GM23338 (cell line): ENCODE results near the gene NCAPD2. TPM values are rescaled to one million over a fixed set of nuclear protein-coding genes. Genes with fewer than 3 reads are reported as not detected.

Source experiments
- ATAC-seq: fragments of 200-7000 bp; cut with Tn5 transposase; 3 replicates; pipeline ENCODE4 v1.9.1; 2020
- DNase-seq: peaks from one replicate; pipeline ENCODE4 v3.0.0-alpha.2; 2015; ENCODE audit warnings: low spot score
- H2AFZ ChIP-seq: fragments of 200-600 bp; sonication (generic); 2 replicates; pipeline ENCODE4 v1.8.0; 2016; ENCODE audit warnings: antibody characterized with exemption, mild to moderate bottlenecking, moderate library complexity
- H3F3A ChIP-seq: fragments of 200-600 bp; sonication (generic); replicated peaks from 2 replicates; pipeline ENCODE4 v1.8.0; 2017; ENCODE audit warnings: antibody characterized with exemption, mixed run types, low read depth
- H3K27ac ChIP-seq: fragments of 200-600 bp; sonication (generic); 2 replicates; pipeline ENCODE4 v1.6.1; 2016; ENCODE audit warnings: low read depth
- H3K27me3 ChIP-seq: fragments of 200-600 bp; sonication (generic); 2 replicates; pipeline ENCODE4 v1.8.0; 2016; ENCODE audit warnings: mild to moderate bottlenecking, mixed run types, moderate library complexity; ENCODE audit not compliant: insufficient read depth
- H3K36me3 ChIP-seq: fragments of 200-600 bp; sonication (generic); 2 replicates; pipeline ENCODE4 v1.8.0; 2016; ENCODE audit warnings: mild to moderate bottlenecking; ENCODE audit not compliant: insufficient read depth
- H3K4me1 ChIP-seq: fragments of 200-600 bp; sonication (generic); 2 replicates; pipeline ENCODE4 v1.8.0; 2016; ENCODE audit warnings: mild to moderate bottlenecking, moderate library complexity; ENCODE audit not compliant: insufficient read depth
- H3K4me2 ChIP-seq: fragments of 200-600 bp; sonication (generic); 2 replicates; pipeline ENCODE4 v1.7.1; 2017; ENCODE audit warnings: mixed run types
- H3K4me3 ChIP-seq: fragments of 200-600 bp; sonication (generic); 2 replicates; pipeline ENCODE4 v1.6.1; 2016; ENCODE audit warnings: mixed run types
- H3K79me2 ChIP-seq: fragments of 200-600 bp; sonication (generic); replicated peaks from 2 replicates; pipeline ENCODE4 v1.8.0; 2017; ENCODE audit warnings: mild to moderate bottlenecking; ENCODE audit not compliant: insufficient read depth
- H3K9me2 ChIP-seq: fragments of 200-600 bp; sonication (generic); 2 replicates; pipeline ENCODE4 v1.8.0; 2017; ENCODE audit not compliant: insufficient read depth
- H4K20me1 ChIP-seq: fragments of 200-600 bp; sonication (generic); replicated peaks from 2 replicates; pipeline ENCODE4 v1.8.0; 2017; ENCODE audit warnings: mild to moderate bottlenecking; ENCODE audit not compliant: insufficient read depth
- H3K27ac Mint-ChIP-seq: 2 replicates; pipeline ENCODE4 v1.8.0; 2020; ENCODE audit warnings: inconsistent platforms, mild to moderate bottlenecking, moderate library complexity, mixed read lengths
- H3K27me3 Mint-ChIP-seq: 3 replicates; pipeline ENCODE4 v1.8.0; 2022; ENCODE audit warnings: low read depth, mild to moderate bottlenecking, moderate library complexity, mixed read lengths, inconsistent platforms; ENCODE audit not compliant: insufficient read depth, poor library complexity
- H3K36me3 Mint-ChIP-seq: 3 replicates; pipeline ENCODE4 v1.8.0; 2021; ENCODE audit warnings: low read depth, mild to moderate bottlenecking, inconsistent platforms, moderate library complexity, mixed read lengths
- H3K4me1 Mint-ChIP-seq: 3 replicates; pipeline ENCODE4 v1.8.0; 2020; ENCODE audit warnings: mild to moderate bottlenecking, inconsistent platforms, mixed read lengths
- H3K4me3 Mint-ChIP-seq: 3 replicates; pipeline ENCODE4 v1.8.0; 2021; ENCODE audit warnings: moderate library complexity, mild to moderate bottlenecking, inconsistent platforms, mixed read lengths
- H3K9me3 Mint-ChIP-seq: 3 replicates; pipeline ENCODE4 v1.8.0; 2020; ENCODE audit warnings: moderate library complexity, mild to moderate bottlenecking, inconsistent platforms, mixed read lengths
- CREB1 ChIP-seq: fragments of 250-450 bp; sonication (Bioruptor Pico); IDR thresholded peaks from 2 replicates; pipeline ENCODE4 v1.5.0; 2020; ENCODE audit warnings: low read depth, mild to moderate bottlenecking, moderate library complexity
- EZH2 ChIP-seq: fragments of 200-600 bp; sonication (generic); IDR thresholded peaks from one replicate; pipeline ENCODE4 v1.8.0; 2017; ENCODE audit warnings: antibody characterized with exemption, mild to moderate bottlenecking, low read depth; ENCODE audit not compliant: unreplicated experiment
- EZH2phosphoT487 ChIP-seq: fragments of 200-600 bp; sonication (generic); IDR thresholded peaks from one replicate; pipeline ENCODE4 v1.8.1; 2018; ENCODE audit warnings: antibody characterized with exemption; ENCODE audit not compliant: unreplicated experiment
- JUNB ChIP-seq: IDR thresholded peaks from one replicate; pipeline ENCODE4 v1.6.1; 2016; ENCODE audit warnings: antibody characterized with exemption; ENCODE audit not compliant: unreplicated experiment
- NANOG ChIP-seq: IDR thresholded peaks from 2 replicates; pipeline ENCODE4 v1.6.1; 2016; ENCODE audit warnings: antibody characterized with exemption, borderline replicate concordance
- POLR2AphosphoS5 ChIP-seq: IDR thresholded peaks from 2 replicates; pipeline ENCODE4 v1.6.1; 2016; ENCODE audit warnings: antibody characterized with exemption, low read depth
- REST ChIP-seq: IDR thresholded peaks from one replicate; pipeline ENCODE4 v1.6.1; 2018; ENCODE audit warnings: antibody characterized with exemption; ENCODE audit not compliant: unreplicated experiment
- STAT1 ChIP-seq: IDR thresholded peaks from one replicate; pipeline ENCODE4 v1.6.1; 2016; ENCODE audit warnings: antibody characterized with exemption; ENCODE audit not compliant: unreplicated experiment
- ZNF114 ChIP-seq: fragments of 250-450 bp; sonication (Bioruptor Pico); IDR thresholded peaks from 2 replicates; pipeline ENCODE4 v1.5.0; 2020; ENCODE audit warnings: mild to moderate bottlenecking, moderate library complexity
- ZNF331 ChIP-seq: fragments of 250-450 bp; sonication (Bioruptor Pico); IDR thresholded peaks from 2 replicates; pipeline ENCODE4 v1.5.0; 2020; ENCODE audit warnings: low read depth, mild to moderate bottlenecking, moderate library complexity
- ZNF462 ChIP-seq: fragments of 250-450 bp; sonication (Bioruptor Pico); IDR thresholded peaks from 2 replicates; pipeline ENCODE4 v1.5.0; 2020; ENCODE audit warnings: mild to moderate bottlenecking, moderate library complexity
- polyA plus RNA-seq: library from polyadenylated mRNA; unstranded; fragments of >200 nt; fragmentation: Nextera tagmentation; extraction: Ambion mirVana; gene quantifications from 2 replicates; pipeline ENCODE4 v1.2.1, GENCODE V29; 2016
- total RNA-seq: library from RNA; depleted of rRNA; stranded (reverse); fragments of >200 nt; shearing (Covaris generic); gene quantifications from 2 replicates; pipeline ENCODE4 v1.2.3, GENCODE V29; 2014
- TF ChIP-seq, protein P1 (sequence below): IDR thresholded peaks from 2 replicates; pipeline ENCODE4 v1.6.1; 2016; ENCODE audit warnings: antibody characterized with exemption
- TF ChIP-seq, protein P2 (sequence below), 2 experiments: fragments of 200-600 bp in 1 of 2; sonication (generic) in 1 of 2; conservative IDR thresholded peaks; 2 replicates each; pipeline versions ENCODE4 v1.5.1 to v1.6.1; 2016 to 2017; ENCODE audit warnings: antibody characterized with exemption in 2 of 2, low read depth in 2 of 2, mild to moderate bottlenecking in 2 of 2, moderate library complexity in 1 of 2

Gene NCAPD2
- total and polyA plus RNA-seq, 2 experiments from 2014 or later, result 34.2 to 217 TPM

DNA sequence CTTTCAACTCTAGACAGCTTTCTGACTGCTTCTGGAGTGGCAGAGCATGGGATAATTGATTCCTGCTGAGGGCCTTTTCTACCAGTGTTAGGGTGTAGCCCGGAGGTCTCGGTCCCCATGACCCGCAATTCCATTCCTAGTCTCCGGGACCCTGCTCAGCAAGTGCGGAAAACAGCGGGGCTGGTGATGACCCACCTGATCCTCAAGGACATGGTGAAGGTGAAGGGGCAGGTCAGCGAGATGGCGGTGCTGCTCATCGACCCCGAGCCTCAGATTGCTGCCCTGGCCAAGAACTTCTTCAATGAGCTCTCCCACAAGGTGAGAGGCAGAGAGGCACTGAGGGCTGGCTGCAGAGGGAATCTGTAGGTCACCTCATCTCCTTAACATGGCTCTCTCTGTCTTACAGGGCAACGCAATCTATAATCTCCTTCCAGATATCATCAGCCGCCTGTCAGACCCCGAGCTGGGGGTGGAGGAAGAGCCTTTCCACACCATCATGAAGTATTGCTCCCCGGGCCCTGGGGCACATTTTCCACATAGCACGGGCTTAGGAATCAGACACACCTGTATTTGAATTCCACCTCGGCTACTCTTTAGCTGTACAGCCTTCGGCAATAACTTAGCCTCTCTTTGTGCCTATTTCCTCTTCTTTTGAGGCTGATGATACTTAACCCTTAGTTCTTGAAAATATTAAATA is 34.8 kb downstream of the NCAPD2 start:
- H3K4me3 ChIP-seq, result no peak overlapping the region
- peak overlapping the region; percentile 47; the same call in 1 of the 2 replicates for H3K27ac ChIP-seq
- peaks cover 4% of the 10 kb centered on the region for H4K20me1 ChIP-seq
- DNase-seq, result peak; percentile 47
- no peak overlapping the region for H3K4me3 Mint-ChIP-seq
- H3K36me3 Mint-ChIP-seq, result peaks cover 89% of the 10 kb centered on the region
- H3K27me3 Mint-ChIP-seq, result peaks cover 16% of the 10 kb centered on the region
- H2AFZ ChIP-seq, result no peak overlapping the region
- H3K4me1 ChIP-seq, result peaks cover 25% of the 10 kb centered on the region
- peak overlapping the region; percentile 85 for H3K27ac Mint-ChIP-seq
- no peaks in the 10 kb centered on the region for H3K9me2 ChIP-seq
- H3K9me3 Mint-ChIP-seq, result no peaks in the 10 kb centered on the region
- H3K4me2 ChIP-seq, result no peak overlapping the region
- H3K27me3 ChIP-seq, result no peaks in the 10 kb centered on the region
- ATAC-seq, result no peak
- peaks cover 6% of the 10 kb centered on the region; the same call in 1 of the 2 replicates for H3K79me2 ChIP-seq
- H3K36me3 ChIP-seq, result peaks cover 73% of the 10 kb centered on the region
- peaks cover 26% of the 10 kb centered on the region for H3K4me1 Mint-ChIP-seq
- peaks cover 51% of the 10 kb centered on the region for H3F3A ChIP-seq
- TF ChIP-seq JUNB, result no peak
- no peak for TF ChIP-seq CREB1 (CRISPR knock-in tag)
- no peak for TF ChIP-seq STAT1
- TF ChIP-seq, protein P1, sequence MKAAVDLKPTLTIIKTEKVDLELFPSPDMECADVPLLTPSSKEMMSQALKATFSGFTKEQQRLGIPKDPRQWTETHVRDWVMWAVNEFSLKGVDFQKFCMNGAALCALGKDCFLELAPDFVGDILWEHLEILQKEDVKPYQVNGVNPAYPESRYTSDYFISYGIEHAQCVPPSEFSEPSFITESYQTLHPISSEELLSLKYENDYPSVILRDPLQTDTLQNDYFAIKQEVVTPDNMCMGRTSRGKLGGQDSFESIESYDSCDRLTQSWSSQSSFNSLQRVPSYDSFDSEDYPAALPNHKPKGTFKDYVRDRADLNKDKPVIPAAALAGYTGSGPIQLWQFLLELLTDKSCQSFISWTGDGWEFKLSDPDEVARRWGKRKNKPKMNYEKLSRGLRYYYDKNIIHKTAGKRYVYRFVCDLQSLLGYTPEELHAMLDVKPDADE, result no peak
- TF ChIP-seq ZNF114 (CRISPR knock-in tag), result no peak
- no peak for TF ChIP-seq EZH2
- no peak for TF ChIP-seq POLR2AphosphoS5
- TF ChIP-seq ZNF331 (CRISPR knock-in tag), result no peak
- TF ChIP-seq, protein P2, sequence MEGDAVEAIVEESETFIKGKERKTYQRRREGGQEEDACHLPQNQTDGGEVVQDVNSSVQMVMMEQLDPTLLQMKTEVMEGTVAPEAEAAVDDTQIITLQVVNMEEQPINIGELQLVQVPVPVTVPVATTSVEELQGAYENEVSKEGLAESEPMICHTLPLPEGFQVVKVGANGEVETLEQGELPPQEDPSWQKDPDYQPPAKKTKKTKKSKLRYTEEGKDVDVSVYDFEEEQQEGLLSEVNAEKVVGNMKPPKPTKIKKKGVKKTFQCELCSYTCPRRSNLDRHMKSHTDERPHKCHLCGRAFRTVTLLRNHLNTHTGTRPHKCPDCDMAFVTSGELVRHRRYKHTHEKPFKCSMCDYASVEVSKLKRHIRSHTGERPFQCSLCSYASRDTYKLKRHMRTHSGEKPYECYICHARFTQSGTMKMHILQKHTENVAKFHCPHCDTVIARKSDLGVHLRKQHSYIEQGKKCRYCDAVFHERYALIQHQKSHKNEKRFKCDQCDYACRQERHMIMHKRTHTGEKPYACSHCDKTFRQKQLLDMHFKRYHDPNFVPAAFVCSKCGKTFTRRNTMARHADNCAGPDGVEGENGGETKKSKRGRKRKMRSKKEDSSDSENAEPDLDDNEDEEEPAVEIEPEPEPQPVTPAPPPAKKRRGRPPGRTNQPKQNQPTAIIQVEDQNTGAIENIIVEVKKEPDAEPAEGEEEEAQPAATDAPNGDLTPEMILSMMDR (conservative IDR thresholded peaks at IDR 0.05; ENCODE audit: low read depth in 2 of 2), result no peak
- TF ChIP-seq ZNF462, result no peak
- TF ChIP-seq REST, result no peak
- no peak for TF ChIP-seq NANOG
- TF ChIP-seq EZH2phosphoT487, result no peak
